PC-9 (cell line): ENCODE measurements around the gene LRP1. TPM values are rescaled to one million over a fixed set of nuclear protein-coding genes. Genes with fewer than 3 reads are reported as not detected.
A peak's percentile ranks its signal among the peaks of the same experiment; 100 is the strongest.

Experiments
- BruUV-seq: library from RNA; stranded (reverse); fragments of 400-500 nt; replicated peaks from 2 replicates; lab custom pipeline; 2021; lab: Mats Ljungman, UMichigan
- CTCF ChIA-PET: fragments of 300-600 bp; sonication (Branson Sonifier 250); formaldehyde crosslinking; loops from one replicate; lab custom pipeline; 2022; ENCODE audit warnings: antibody characterized with exemption; lab: Charles Lee
- POLR2A ChIA-PET: fragments of 300-600 bp; sonication (Branson Sonifier 250); formaldehyde crosslinking; loops from one replicate; lab custom pipeline; 2022; ENCODE audit warnings: antibody characterized with exemption; ENCODE audit not compliant: unreplicated experiment; lab: Charles Lee
- DNase-seq, 2 experiments: peaks; one replicate each; pipeline versions ENCODE4 v3.0.0 to v3.0.0-alpha.2; 2015 to 2022; ENCODE audit warnings: mixed read lengths in 1 of 2
- H2AFZ ChIP-seq: fragments of 200-600 bp; sonication (generic); 2 replicates; pipeline ENCODE4 v1.8.1; 2017; ENCODE audit warnings: antibody characterized with exemption
- H3F3A ChIP-seq: fragments of 200-600 bp; sonication (generic); 2 replicates; pipeline ENCODE4 v1.8.1; 2017; ENCODE audit warnings: antibody characterized with exemption, mild to moderate bottlenecking, low read depth; ENCODE audit not compliant: insufficient read depth
- H3K27ac ChIP-seq: fragments of 200-600 bp; sonication (generic); 2 replicates; pipeline ENCODE4 v1.6.1; 2016; ENCODE audit warnings: mixed run types
- H3K27me3 ChIP-seq: fragments of 200-600 bp; sonication (generic); 2 replicates; pipeline ENCODE4 v1.6.1; 2016; ENCODE audit warnings: low read depth, mixed run types; ENCODE audit not compliant: insufficient read depth
- H3K36me3 ChIP-seq: fragments of 200-600 bp; sonication (generic); 2 replicates; pipeline ENCODE4 v1.6.1; 2016; ENCODE audit warnings: low read depth, mixed run types
- H3K4me1 ChIP-seq: fragments of 200-600 bp; sonication (generic); replicated peaks from 2 replicates; pipeline ENCODE4 v1.6.1; 2016; ENCODE audit warnings: mixed run types; ENCODE audit not compliant: insufficient read depth
- H3K4me2 ChIP-seq: fragments of 200-600 bp; sonication (generic); 2 replicates; pipeline ENCODE4 v1.6.1; 2017; ENCODE audit warnings: mixed run types
- H3K4me3 ChIP-seq: fragments of 200-600 bp; sonication (generic); 2 replicates; pipeline ENCODE4 v1.6.1; 2016; ENCODE audit warnings: mixed run types
- H3K79me2 ChIP-seq: fragments of 200-600 bp; sonication (generic); 2 replicates; pipeline ENCODE4 v1.6.1; 2017; ENCODE audit warnings: low read depth, mixed run types
- H3K9me2 ChIP-seq: fragments of 200-600 bp; sonication (generic); 2 replicates; pipeline ENCODE4 v1.8.1; 2017; ENCODE audit warnings: mild to moderate bottlenecking; ENCODE audit not compliant: insufficient read depth
- H3K9me3 ChIP-seq: fragments of 200-600 bp; sonication (generic); 2 replicates; pipeline ENCODE4 v1.8.1; 2016; ENCODE audit warnings: low read depth; ENCODE audit not compliant: insufficient read depth
- H4K20me1 ChIP-seq: fragments of 200-600 bp; sonication (generic); 2 replicates; pipeline ENCODE4 v1.8.1; 2017; ENCODE audit not compliant: insufficient read depth
- EZH2 ChIP-seq: fragments of 200-600 bp; sonication (generic); IDR thresholded peaks from 2 replicates; pipeline ENCODE4 v1.8.0; 2017; ENCODE audit warnings: antibody characterized with exemption, low read depth
- intact Hi-C: fragments of 100-400 bp; cut with micrococcal nuclease; formaldehyde crosslinking; loops from one replicate; pipeline ENCODE4 v1.10.0; 2022; ENCODE audit not compliant: unreplicated experiment
- total RNA-seq: library from RNA; stranded (reverse); gene quantifications from 2 replicates; pipeline ENCODE4 v1.2.3, GENCODE V29; 2021
- TF ChIP-seq, protein P1 (sequence below): fragments of 200-600 bp; sonication (generic); conservative IDR thresholded peaks from 2 replicates; pipeline ENCODE4 v1.6.1; 2017; ENCODE audit warnings: mixed run types, antibody characterized with exemption, mild to moderate bottlenecking, moderate library complexity

LRP1 gene
- total RNA-seq, 1 experiment from 2014 or later, result 51.4 TPM

DNA sequence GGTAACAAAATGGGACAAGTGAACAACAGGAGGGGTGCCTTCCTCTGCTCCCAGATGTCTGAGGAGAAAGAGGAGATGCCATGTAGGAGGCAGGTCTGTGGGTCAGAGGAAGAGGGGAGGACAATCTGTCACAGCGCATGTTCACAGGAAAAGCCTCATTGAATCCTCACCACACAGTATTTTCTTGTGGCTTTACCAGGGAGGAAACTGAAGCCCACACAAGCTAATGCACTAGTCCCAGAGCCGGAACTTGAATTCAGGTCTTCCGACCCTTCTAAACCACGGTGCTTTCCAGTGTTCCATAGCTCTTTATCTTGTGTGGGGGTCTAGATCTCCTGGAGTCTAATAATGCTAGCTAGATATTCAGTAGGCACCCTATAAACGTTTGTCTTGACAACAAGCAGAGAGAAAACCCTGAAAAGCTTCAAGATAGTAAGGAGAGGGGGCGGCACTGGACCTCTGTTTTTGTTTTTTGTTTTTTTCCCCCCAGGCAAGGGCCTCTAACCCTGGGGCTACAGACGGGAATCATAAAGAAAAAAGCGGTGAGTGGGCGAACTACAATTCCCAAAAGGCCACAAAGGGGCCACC is 100.9 kb downstream of the LRP1 start:
- Histone ChIP-seq H3K4me2 (peak overlapping the region; percentile 97), H3K9me2 (no peaks in the 10 kb centered on the region), H3K27me3 (no peaks in the 10 kb centered on the region), H3K4me1 (peaks cover 30% of the 10 kb centered on the region), H2AFZ (peak overlapping the region; percentile 73), H3F3A (peaks cover 42% of the 10 kb centered on the region), H4K20me1 (peaks cover 20% of the 10 kb centered on the region), H3K4me3 (peak overlapping the region; percentile 95), H3K79me2 (peaks cover 45% of the 10 kb centered on the region), H3K27ac (peak overlapping the region; percentile 97), H3K36me3 (peaks cover 33% of the 10 kb centered on the region), H3K9me3 (no peaks in the 10 kb centered on the region)
- no peak for TF ChIP-seq EZH2
- TF ChIP-seq, protein P1, sequence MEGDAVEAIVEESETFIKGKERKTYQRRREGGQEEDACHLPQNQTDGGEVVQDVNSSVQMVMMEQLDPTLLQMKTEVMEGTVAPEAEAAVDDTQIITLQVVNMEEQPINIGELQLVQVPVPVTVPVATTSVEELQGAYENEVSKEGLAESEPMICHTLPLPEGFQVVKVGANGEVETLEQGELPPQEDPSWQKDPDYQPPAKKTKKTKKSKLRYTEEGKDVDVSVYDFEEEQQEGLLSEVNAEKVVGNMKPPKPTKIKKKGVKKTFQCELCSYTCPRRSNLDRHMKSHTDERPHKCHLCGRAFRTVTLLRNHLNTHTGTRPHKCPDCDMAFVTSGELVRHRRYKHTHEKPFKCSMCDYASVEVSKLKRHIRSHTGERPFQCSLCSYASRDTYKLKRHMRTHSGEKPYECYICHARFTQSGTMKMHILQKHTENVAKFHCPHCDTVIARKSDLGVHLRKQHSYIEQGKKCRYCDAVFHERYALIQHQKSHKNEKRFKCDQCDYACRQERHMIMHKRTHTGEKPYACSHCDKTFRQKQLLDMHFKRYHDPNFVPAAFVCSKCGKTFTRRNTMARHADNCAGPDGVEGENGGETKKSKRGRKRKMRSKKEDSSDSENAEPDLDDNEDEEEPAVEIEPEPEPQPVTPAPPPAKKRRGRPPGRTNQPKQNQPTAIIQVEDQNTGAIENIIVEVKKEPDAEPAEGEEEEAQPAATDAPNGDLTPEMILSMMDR, result peak; percentile 29; the same call in 1 of the 2 replicates
- POLR2A ChIA-PET, result interaction anchor here (0.7 to 1.0 kb wide), 2 partner anchors 117 to 768 kb away, joined by 3 to 5 read pairs; partner anchors contain the start of gene STAT6
- BruUV-seq, result TSS peak; percentile 85
- intact Hi-C loops, result no loop called here
- CTCF ChIA-PET, result interaction anchor here (0.7 to 1.9 kb wide), 6 partner anchors 9 to 160 kb away, joined by 3 to 30 read pairs (median 4); partner anchors contain the start of gene NEMP1
- DNase-seq, result no peak

DNA sequence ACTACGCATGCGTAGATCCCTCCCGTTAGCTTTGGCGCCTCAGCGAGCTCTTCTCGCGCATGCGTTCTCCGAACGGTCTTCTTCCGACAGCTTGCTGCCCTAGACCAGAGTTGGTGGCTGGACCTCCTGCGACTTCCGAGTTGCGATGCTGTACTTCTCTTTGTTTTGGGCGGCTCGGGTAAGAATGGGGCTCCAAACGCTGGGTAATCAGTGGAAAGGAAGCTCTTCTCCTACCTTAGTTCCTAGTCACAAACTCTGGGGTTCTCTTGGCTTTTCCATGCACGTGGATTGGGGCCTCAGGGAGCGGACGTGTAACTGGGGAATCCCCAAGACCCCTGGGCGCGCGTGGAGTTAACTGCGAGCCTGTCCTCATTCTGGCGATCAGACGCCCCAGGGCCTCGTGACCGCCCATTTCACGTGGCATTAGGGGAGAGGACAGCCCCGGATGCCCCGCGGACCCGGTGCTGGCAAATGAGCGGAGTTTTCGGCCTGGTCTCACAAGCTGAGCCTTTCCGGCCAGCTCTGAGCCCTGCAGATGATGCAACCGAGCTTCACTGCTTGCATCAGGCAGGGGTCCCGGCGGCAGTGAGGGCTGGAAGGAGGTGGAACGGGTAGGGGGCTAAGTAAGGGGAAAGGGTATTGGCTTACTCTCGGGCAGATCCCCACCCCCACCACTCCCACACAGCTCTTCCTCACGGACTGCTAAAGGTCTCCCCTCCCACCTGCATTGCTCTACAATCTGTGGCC is 101.5 kb downstream of the LRP1 start, which contains the start of gene SHMT2:
TSS of gene SHMT2 (plus strand) at position 78 of the 747 bp plus-strand sequence. CDS start at position 146, 68 bp downstream.
- H3K9me3 ChIP-seq, result no peaks in the 10 kb centered on the region
- TF ChIP-seq, protein P1, result no peak
- no peak for TF ChIP-seq EZH2
- no peaks in the 10 kb centered on the region for H3K9me2 ChIP-seq
- peak within 1 kb of the TSS; percentile 95 for H3K4me3 ChIP-seq
- peaks cover 20% of the 10 kb centered on the region for H4K20me1 ChIP-seq
- peak; percentile 87 to 91 for DNase-seq
- H3K27me3 ChIP-seq, result no peaks in the 10 kb centered on the region
- H3K27ac ChIP-seq, result peak within 1 kb of the TSS; percentile 97
- H3F3A ChIP-seq, result peaks cover 49% of the 10 kb centered on the region
- H3K79me2 ChIP-seq, result peaks cover 45% of the 10 kb centered on the region
- H2AFZ ChIP-seq, result peak within 1 kb of the TSS; percentile 73
- peak within 1 kb of the TSS; percentile 97 for H3K4me2 ChIP-seq
- intact Hi-C loops, result no loop called here
- H3K36me3 ChIP-seq, result peaks cover 38% of the 10 kb centered on the region
- CTCF ChIA-PET, result interaction anchor here (0.7 to 1.9 kb wide), 6 partner anchors 9 to 160 kb away, joined by 3 to 30 read pairs (median 4); partner anchors contain the start of gene NEMP1
- peaks cover 30% of the 10 kb centered on the region for H3K4me1 ChIP-seq
- no TSS peak for BruUV-seq
- POLR2A ChIA-PET, result interaction anchor here (0.5 to 1.0 kb wide), 4 partner anchors 12 to 769 kb away, joined by 3 to 5 read pairs (median 3); partner anchors contain the start of gene STAT6
